Common myeloid progenitor, CD34-positive (primary cell): ENCODE results near the gene ADSL.

ENCODE experiments used
- CTCF ChIA-PET: fragments of 350-600 bp; sonication (Branson Sonifier 250); formaldehyde crosslinking; loops from one replicate; lab custom pipeline; 2021; ENCODE audit warnings: antibody characterized with exemption; lab: Charles Lee
- POLR2A ChIA-PET: fragments of 350-600 bp; sonication (Branson Sonifier 250); formaldehyde crosslinking; loops from one replicate; lab custom pipeline; 2021; ENCODE audit warnings: antibody characterized with exemption; lab: Charles Lee
- DNase-seq, 3 donors: peaks; one replicate each; pipeline versions ENCODE4 v3.0.0 to v3.0.0-alpha.2; 2013
- H3K27ac ChIP-seq, 2 experiments: 1 replicate in 1 of 2; 2 replicates in 1 of 2; pipeline ENCODE4 v1.7.0; 2013; ENCODE audit warnings: inconsistent platforms in 2 of 2, low read length in 2 of 2, mild to moderate bottlenecking in 2 of 2, low read depth in 1 of 2, moderate library complexity in 1 of 2; ENCODE audit not compliant: severe bottlenecking in 2 of 2, insufficient read depth in 1 of 2, poor library complexity in 1 of 2
- H3K27me3 ChIP-seq, 5 experiments: replicated peaks in 2 of 5; 1 replicate in 3 of 5; 2 replicates in 2 of 5; pipeline versions ENCODE4 v1.6.1 to v1.7.0; 2013; ENCODE audit warnings: low read length in 4 of 5, mild to moderate bottlenecking in 2 of 5, moderate library complexity in 2 of 5, inconsistent platforms in 1 of 5; ENCODE audit not compliant: insufficient read depth in 5 of 5, control insufficient read depth in 4 of 5
- H3K36me3 ChIP-seq, 4 experiments: 1 replicate in 2 of 4; 2 replicates in 2 of 4; pipeline versions ENCODE4 v1.6.1 to v1.7.0; 2013; ENCODE audit warnings: low read length in 3 of 4, control low read depth in 1 of 4, mild to moderate bottlenecking in 1 of 4; ENCODE audit not compliant: control insufficient read depth in 4 of 4, insufficient read depth in 4 of 4
- H3K4me1 ChIP-seq, 4 experiments: 1 replicate in 3 of 4; 2 replicates in 1 of 4; pipeline versions ENCODE4 v1.6.1 to v1.7.1; 2013; ENCODE audit warnings: low read length in 3 of 4, mild to moderate bottlenecking in 3 of 4, control low read depth in 1 of 4, inconsistent platforms in 1 of 4, moderate library complexity in 1 of 4; ENCODE audit not compliant: control insufficient read depth in 4 of 4, insufficient read depth in 4 of 4; ENCODE audit errors: control extremely low read depth in 1 of 4
- H3K4me3 ChIP-seq, 7 experiments: 1 replicate in 4 of 7; 2 replicates in 3 of 7; pipeline versions ENCODE4 v1.5.1 to v1.7.0; 2013; ENCODE audit warnings: mild to moderate bottlenecking in 7 of 7, low read length in 6 of 7, moderate library complexity in 6 of 7, inconsistent platforms in 2 of 7, low read depth in 2 of 7, control low read depth in 1 of 7; ENCODE audit not compliant: insufficient read depth in 4 of 7, control insufficient read depth in 1 of 7; ENCODE audit errors: extremely low read depth in 1 of 7
- H3K9me3 ChIP-seq, 5 experiments: 1 replicate in 4 of 5; 2 replicates in 1 of 5; pipeline versions ENCODE4 v1.6.1 to v1.7.1; 2013; ENCODE audit warnings: low read length in 4 of 5, mild to moderate bottlenecking in 2 of 5, inconsistent platforms in 1 of 5, low read depth in 1 of 5, moderate library complexity in 1 of 5; ENCODE audit not compliant: control insufficient read depth in 4 of 5, insufficient read depth in 2 of 5; ENCODE audit errors: control extremely low read depth in 1 of 5
- WGBS: methylation state at CpG from one replicate; pipeline ENCODE4 v1.1.5; 2013; ENCODE audit not compliant: insufficient coverage; 5-methylcytosine and 5-hydroxymethylcytosine counted together

ADSL gene

DNA sequence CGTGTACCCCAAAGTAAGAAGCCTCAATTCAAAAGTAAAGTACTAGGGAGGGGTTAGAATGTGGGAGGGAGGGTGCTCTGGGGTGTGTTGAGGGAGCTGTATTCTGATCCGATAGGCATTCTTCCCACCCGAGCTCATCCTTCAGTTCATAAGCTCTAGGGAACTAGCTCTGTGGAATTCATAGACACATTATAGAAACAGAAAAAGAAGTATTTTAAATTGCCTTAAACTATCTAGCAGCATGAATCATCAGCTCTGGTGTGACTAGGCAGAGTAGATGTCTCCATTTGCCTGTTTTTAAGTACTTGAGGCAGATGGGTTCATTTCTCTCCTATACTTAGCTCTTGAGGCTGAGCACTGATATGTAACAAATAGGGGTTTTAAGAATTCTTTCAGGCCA is 16.8 kb downstream of the ADSL start:
- DNase-seq: no peak
- 100% methylated on average over 1 of the region's 3 CpGs for WGBS
- Histone ChIP-seq H3K27ac (no peak overlapping the region), H3K4me1 (no peaks in the 10 kb centered on the region), H3K27me3 (no peaks in the 10 kb centered on the region), H3K36me3 (peaks cover 36 to 96% (median 78%) of the 10 kb centered on the region in 4 experiments), H3K9me3 (no peaks in the 10 kb centered on the region), H3K4me3 (no peak overlapping the region)
- CTCF ChIA-PET: interaction anchor here (0.7 to 2.5 kb wide), 3 partner anchors 11 to 20 kb away, joined by 3 to 6 read pairs (median 3); no protein-coding TSS in a partner anchor
- POLR2A ChIA-PET: no interaction called here

DNA sequence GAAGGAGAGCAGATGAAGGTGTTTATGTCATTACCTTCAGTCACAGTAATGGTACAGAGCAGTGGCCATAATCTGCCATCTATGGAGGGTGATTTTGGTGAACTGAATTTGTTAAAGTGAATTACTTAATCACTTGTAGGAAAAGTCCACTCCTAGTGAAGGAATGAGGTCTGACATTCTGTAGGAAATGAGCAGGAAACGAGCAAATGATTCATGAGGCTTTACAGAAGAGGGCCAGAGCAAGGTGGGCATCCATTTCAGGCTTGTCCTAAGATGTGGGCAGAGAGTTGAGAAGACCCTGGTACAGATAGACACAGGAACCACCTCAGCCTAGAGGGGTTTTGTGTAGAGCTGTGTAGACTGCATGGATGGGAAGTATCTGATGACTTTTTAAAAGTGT is 18.1 kb downstream of the ADSL start:
- POLR2A ChIA-PET: no interaction called here
- no peaks in the 10 kb centered on the region for H3K4me1 ChIP-seq
- H3K27ac ChIP-seq: no peak overlapping the region
- H3K27me3 ChIP-seq: no peaks in the 10 kb centered on the region
- 100% methylated on average over 1 of the region's 1 CpG for WGBS
- H3K9me3 ChIP-seq: no peaks in the 10 kb centered on the region
- no peak overlapping the region for H3K4me3 ChIP-seq
- H3K36me3 ChIP-seq: peaks cover 30 to 86% (median 72%) of the 10 kb centered on the region in 4 experiments
- CTCF ChIA-PET: interaction anchor here (2.5 kb wide), 1 partner anchor 16 kb away, joined by 6 read pairs; no protein-coding TSS in a partner anchor
- DNase-seq: no peak

DNA sequence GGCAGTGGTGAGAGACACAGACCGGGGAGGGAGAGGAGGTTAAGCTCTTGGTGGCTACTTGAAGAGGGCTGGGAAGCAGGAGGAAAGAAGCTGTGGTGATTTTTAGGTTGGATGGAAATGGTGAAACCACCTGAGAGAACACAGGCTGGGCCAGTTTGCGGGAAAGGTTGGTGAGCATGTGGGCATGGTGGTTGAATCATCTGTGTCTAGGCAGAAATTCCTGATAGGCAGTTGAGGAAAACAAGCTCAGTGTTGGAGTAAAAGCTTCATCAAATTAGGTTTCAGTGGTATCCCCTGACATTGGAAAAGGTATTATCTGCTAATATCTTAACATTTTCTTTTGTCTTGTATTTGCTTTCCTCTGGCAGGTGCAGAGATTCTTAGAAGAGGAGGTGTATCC is 19.8 kb downstream of the ADSL start:
- peaks cover 0 to 4% (median 3%) of the 10 kb centered on the region in 4 experiments for H3K4me1 ChIP-seq
- ChIA-PET POLR2A (no interaction called here), CTCF (interaction anchor here (0.8 to 1.3 kb wide), 2 partner anchors 12 to 18 kb away, joined by 4 to 6 read pairs; no protein-coding TSS in a partner anchor)
- H3K27me3 ChIP-seq: no peaks in the 10 kb centered on the region
- DNase-seq: no peak
- H3K9me3 ChIP-seq: no peaks in the 10 kb centered on the region
- peaks cover 26 to 70% (median 58%) of the 10 kb centered on the region in 4 experiments for H3K36me3 ChIP-seq
- H3K27ac ChIP-seq: no peak overlapping the region
- 100% methylated on average over 2 of the region's 2 CpGs for WGBS
- no peak overlapping the region for H3K4me3 ChIP-seq

DNA sequence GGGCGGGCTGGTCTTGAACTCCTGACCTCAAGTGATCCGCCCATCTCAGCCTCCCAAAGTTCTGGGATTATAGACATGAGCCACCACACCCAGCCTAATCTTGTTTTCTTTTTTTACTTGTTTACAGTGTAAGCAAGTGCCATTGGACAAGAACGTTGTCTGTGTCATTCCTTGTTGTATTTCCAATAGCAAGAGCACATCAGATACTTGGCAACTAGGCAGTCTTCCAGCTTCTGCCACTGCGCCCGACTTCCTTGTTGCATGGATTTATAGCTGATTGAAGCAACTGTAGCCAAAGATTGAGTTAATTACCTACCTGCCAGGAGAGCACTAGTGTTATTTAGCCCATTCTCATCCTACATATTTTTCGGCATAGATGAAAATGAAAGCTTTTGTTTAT is 21.0 kb downstream of the ADSL start:
- POLR2A ChIA-PET: no interaction called here
- no peak overlapping the region for H3K4me3 ChIP-seq
- peaks cover 17 to 57% (median 46%) of the 10 kb centered on the region in 4 experiments for H3K36me3 ChIP-seq

DNA sequence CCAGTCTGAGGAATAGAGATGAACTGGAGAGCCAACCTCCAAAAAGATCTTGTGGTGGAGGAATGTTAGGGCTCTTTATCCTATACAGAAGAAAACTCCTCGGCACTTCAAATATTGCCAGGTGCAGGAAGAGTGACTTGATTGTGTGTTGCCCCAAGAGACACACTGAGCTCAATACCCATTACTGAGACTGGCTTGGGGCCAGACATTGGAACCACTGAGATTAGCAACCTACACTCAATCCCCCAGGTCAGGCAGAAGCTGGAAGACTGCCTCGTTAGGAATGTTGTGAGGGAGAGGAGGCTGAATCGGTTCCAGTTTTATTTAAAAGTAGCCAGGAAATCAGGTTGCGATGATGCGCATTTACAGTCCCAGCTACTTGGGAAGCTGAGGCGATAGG is 21.7 kb downstream of the ADSL start:
- H3K4me3 ChIP-seq: no peak overlapping the region
- ChIA-PET CTCF (interaction anchor here (0.6 to 1.1 kb wide), 2 partner anchors 19 to 49 kb away, joined by 3 read pairs; no protein-coding TSS in a partner anchor), POLR2A (no interaction called here)
- no peaks in the 10 kb centered on the region for H3K27me3 ChIP-seq
- H3K4me1 ChIP-seq: peaks cover 3 to 7% (median 6%) of the 10 kb centered on the region in 4 experiments
- H3K36me3 ChIP-seq: peaks cover 23 to 51% (median 40%) of the 10 kb centered on the region in 4 experiments
- no peak overlapping the region for H3K27ac ChIP-seq
- DNase-seq: no peak
- no peaks in the 10 kb centered on the region for H3K9me3 ChIP-seq
- whole genome bisulfite sequencing: 97% methylated on average over 6 of the region's 6 CpGs

More for the DNA sequence above, 21.0 kb downstream of the ADSL start:
- Histone ChIP-seq H3K27ac (no peak overlapping the region), H3K27me3 (no peaks in the 10 kb centered on the region), H3K9me3 (no peaks in the 10 kb centered on the region), H3K4me1 (peaks cover 3 to 7% (median 6%) of the 10 kb centered on the region in 4 experiments)
- no peak for DNase-seq
- CTCF ChIA-PET: interaction anchor here (1.1 kb wide), 1 partner anchor 48 kb away, joined by 3 read pairs; no protein-coding TSS in a partner anchor
- WGBS: 89% methylated on average over 5 of the region's 6 CpGs

DNA sequence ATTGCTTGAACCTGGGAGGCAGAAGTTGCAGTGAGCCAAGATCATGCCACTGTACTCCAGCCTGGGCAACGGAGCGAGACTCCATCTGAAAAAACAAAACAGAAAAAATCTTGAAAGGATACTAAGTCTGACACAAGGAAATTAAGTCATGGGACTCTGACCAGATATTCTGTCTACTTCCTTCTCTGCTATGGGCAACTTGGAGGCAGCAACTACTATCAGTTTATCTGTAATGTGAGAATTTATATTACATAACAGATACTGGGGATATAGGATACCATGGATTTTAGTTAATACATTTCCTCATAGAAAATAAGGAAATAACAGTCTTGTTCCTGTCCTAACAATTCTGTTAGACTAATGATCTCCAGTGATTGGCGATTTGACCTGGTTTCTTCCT is 22.5 kb downstream of the ADSL start:
- no peaks in the 10 kb centered on the region for H3K27me3 ChIP-seq
- peaks cover 22 to 48% (median 37%) of the 10 kb centered on the region in 4 experiments for H3K36me3 ChIP-seq
- peaks cover 3 to 7% (median 6%) of the 10 kb centered on the region in 4 experiments for H3K4me1 ChIP-seq
- POLR2A ChIA-PET: no interaction called here
- CTCF ChIA-PET: interaction anchor here (0.6 kb wide), 1 partner anchor 20 kb away, joined by 3 read pairs; no protein-coding TSS in a partner anchor
- no peak overlapping the region for H3K4me3 ChIP-seq
- WGBS: no CpG with 5 or more reads among the region's 3 CpGs
- no peak overlapping the region for H3K27ac ChIP-seq
- H3K9me3 ChIP-seq: no peaks in the 10 kb centered on the region
- no peak for DNase-seq

DNA sequence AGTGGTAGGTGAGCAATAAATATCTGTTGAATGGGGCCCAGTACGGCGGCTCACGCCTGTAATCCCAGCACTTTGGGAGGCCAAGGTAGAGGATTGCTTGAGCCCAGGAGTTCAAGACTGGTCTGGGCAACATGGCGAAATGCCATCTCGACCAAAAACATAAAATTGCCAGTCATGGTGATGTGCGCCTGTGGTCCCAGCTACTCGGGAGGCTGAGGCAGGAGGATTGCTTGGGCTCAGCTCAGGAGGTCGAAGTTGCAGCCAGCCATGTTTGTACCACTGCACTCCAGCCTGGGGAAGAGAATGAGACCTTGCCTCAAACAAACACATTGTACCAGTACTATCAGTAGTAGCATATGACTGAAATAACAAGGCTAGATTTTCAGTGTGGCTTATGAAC is 28.3 kb downstream of the ADSL start:
- no peaks in the 10 kb centered on the region for H3K9me3 ChIP-seq
- no peak for DNase-seq
- peaks cover 0 to 7% (median 3%) of the 10 kb centered on the region in 4 experiments for H3K36me3 ChIP-seq
- H3K27ac ChIP-seq: no peak overlapping the region
- no peak overlapping the region for H3K4me3 ChIP-seq
- ChIA-PET CTCF (interaction anchor here (1.0 to 1.6 kb wide), 3 partner anchors 11 to 113 kb away, joined by 3 read pairs; no protein-coding TSS in a partner anchor), POLR2A (no interaction called here)
- H3K27me3 ChIP-seq: no peaks in the 10 kb centered on the region
- H3K4me1 ChIP-seq: peaks cover 3 to 7% (median 6%) of the 10 kb centered on the region in 4 experiments
- WGBS: 92% methylated on average over 8 of the region's 8 CpGs
